NB4 (cell line): ENCODE measurements around the gene CNPY1.

ENCODE experiments used
- DNase-seq: peaks from one replicate; pipeline ENCODE4 v3.0.0; 2010; ENCODE audit warnings: low read depth
- H3K4me3 ChIP-seq: one replicate; pipeline ENCODE4 v1.5.1; 2011; ENCODE audit warnings: mild to moderate bottlenecking, low read depth, low read length, moderate library complexity
- MYC ChIP-seq: IDR thresholded peaks from 2 replicates; pipeline ENCODE4 v1.6.1; 2011; ENCODE audit warnings: low read depth, low read length
- POLR2A ChIP-seq: IDR thresholded peaks from 2 replicates; pipeline ENCODE4 v1.6.1; 2011; ENCODE audit warnings: mild to moderate bottlenecking; ENCODE audit not compliant: insufficient read length; ENCODE audit errors: extremely low read depth
- TF ChIP-seq, protein P1 (sequence below): IDR thresholded peaks from 2 replicates; pipeline ENCODE4 v1.6.1; 2011; ENCODE audit warnings: low read depth, low read length
- TF ChIP-seq, protein P2 (sequence below): IDR thresholded peaks from one replicate; pipeline ENCODE4 v1.5.1; 2012; ENCODE audit warnings: low read depth, low read length

Gene CNPY1

GRCh38 chr7:155557778-155558177 lies 11.4 kb upstream of the CNPY1 start:
- no peak overlapping the region for H3K4me3 ChIP-seq
- no peak for TF ChIP-seq MYC
- TF ChIP-seq POLR2A, result no peak
- TF ChIP-seq, protein P1, sequence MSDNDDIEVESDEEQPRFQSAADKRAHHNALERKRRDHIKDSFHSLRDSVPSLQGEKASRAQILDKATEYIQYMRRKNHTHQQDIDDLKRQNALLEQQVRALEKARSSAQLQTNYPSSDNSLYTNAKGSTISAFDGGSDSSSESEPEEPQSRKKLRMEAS, result no peak
- TF ChIP-seq, protein P2, sequence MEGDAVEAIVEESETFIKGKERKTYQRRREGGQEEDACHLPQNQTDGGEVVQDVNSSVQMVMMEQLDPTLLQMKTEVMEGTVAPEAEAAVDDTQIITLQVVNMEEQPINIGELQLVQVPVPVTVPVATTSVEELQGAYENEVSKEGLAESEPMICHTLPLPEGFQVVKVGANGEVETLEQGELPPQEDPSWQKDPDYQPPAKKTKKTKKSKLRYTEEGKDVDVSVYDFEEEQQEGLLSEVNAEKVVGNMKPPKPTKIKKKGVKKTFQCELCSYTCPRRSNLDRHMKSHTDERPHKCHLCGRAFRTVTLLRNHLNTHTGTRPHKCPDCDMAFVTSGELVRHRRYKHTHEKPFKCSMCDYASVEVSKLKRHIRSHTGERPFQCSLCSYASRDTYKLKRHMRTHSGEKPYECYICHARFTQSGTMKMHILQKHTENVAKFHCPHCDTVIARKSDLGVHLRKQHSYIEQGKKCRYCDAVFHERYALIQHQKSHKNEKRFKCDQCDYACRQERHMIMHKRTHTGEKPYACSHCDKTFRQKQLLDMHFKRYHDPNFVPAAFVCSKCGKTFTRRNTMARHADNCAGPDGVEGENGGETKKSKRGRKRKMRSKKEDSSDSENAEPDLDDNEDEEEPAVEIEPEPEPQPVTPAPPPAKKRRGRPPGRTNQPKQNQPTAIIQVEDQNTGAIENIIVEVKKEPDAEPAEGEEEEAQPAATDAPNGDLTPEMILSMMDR, result no peak
- DNase-seq, result no peak

DNA sequence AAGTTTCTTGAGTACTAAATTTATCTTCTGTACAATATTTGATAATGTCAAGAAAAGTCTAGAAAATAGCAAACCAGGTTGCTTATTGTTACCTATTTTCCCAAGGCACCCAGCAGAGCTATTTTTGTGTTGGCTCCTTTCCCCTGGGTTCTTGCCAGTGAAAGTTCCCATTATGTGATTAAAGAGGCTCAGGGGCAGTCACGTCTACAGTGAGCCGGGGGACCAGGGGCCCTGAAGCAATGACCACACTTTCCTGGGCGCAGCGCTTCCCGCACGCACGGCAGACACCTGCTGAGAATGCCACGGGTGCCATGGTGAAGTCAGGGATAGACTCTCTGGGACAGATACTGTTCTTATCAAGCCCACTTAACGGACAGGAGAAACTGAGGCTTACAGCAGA lies 10.4 kb upstream of the CNPY1 start:
- DNase-seq, result no peak
- H3K4me3 ChIP-seq, result no peak overlapping the region
- TF ChIP-seq, protein P2, result no peak
- TF ChIP-seq MYC (no peak), POLR2A (no peak)
- TF ChIP-seq, protein P1, result no peak

DNA sequence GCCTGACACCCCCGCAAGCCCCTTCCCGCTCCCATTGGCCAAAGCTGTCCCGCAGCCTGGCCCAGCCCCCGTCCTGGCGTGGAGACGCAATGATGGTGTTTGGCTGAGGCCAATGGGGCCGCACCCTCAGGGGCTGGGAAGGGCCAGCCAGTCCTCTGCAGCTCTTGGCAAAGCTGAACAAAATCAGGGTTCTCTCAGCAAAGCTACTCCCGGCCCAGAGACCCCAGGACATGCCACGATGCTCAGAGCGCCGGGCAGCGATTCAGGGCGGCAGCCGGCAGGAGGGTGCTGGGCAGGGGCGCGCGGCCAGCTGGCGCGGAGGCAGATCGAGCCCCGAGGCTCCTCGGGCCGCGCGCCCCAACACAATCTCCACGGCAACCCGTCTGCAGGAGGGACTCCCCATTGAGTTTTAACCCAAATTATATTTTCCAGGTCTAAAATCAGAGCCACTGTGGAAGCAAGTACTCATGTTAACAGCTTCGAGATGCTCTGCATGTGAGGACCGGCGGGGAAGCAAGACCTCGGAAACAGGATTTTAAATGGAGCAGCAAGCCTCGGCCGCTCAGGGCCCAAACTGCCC lies 8.8 kb upstream of the CNPY1 start:
- H3K4me3 ChIP-seq, result no peak overlapping the region
- no peak for DNase-seq
- no peak for TF ChIP-seq POLR2A

GRCh38 chr7:155553871-155554270 lies 7.5 kb upstream of the CNPY1 start:
- no peak for DNase-seq
- TF ChIP-seq MYC, result no peak

DNA sequence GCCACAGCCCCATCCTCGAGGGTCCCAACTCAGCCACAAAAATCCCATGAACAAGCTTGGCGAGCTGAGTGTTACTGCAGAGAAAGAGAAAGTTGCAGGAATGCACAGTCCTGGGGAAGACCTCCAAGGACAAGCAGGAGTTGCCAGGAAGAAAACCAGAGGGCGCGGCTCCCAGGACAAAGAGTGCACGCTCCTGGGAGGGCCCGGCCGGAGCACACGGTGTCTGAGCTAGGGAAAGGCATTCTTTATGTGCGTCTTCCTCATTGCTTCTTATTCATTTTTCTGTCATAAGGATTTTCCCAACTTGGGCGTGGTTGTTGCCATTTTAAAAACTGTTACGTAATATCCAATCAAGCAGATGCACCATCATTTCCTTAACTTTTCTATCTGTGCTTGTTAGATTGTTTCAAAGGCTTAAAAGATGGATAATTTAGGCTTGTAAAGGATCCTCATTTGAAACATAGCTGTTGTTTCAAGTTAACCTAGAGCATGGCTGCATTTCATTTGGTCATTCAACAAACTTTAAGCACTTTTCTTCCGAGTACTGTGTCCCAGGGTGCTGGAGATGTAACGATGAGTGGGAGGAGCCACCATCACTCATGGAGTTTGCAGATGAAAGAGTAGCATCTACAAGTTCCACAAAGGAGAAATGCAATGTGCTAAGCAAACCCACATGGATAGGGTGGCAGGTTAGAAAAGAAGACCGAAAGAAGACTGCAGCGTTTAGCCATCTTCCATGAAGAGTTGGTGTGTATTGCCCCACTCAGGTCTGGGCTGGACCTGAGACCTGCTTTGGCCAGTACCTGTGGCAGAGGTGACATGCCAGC lies 5.6 kb upstream of the CNPY1 start:
- no peak for DNase-seq
- TF ChIP-seq, protein P2, result no peak
- TF ChIP-seq, protein P1, result no peak
- no peak for TF ChIP-seq MYC
- TF ChIP-seq POLR2A, result no peak

More at GRCh38 chr7:155553871-155554270, 7.5 kb upstream of the CNPY1 start:
- no peak overlapping the region for H3K4me3 ChIP-seq

DNA sequence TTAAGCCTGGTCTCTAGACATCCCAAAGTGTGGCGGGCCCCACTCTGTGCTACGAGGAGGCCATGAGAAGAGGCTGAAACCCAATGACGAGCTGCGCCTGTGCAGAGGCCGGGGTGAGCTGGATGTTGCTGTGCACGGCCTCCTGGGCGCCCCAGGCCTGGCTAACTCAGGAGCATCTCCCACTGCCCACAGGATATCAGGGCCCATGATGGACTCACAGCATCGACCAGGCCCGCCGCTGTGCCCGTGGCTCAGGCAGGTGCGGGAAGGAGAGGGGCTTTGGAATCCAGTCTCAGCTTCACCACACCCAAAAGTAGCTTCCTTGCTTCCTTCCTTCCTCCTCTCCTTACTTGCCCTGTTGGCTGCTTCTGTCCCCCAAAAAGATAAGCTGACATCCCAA lies 4.6 kb upstream of the CNPY1 start:
- no peak overlapping the region for H3K4me3 ChIP-seq
- DNase-seq, result no peak
- no peak for TF ChIP-seq POLR2A

More for the DNA sequence above, 5.6 kb upstream of the CNPY1 start:
- no peak overlapping the region for H3K4me3 ChIP-seq

GRCh38 chr7:155549226-155549625 lies 2.9 kb upstream of the CNPY1 start:
- no peak overlapping the region for H3K4me3 ChIP-seq
- DNase-seq, result no peak
- TF ChIP-seq, protein P1, result no peak
- TF ChIP-seq POLR2A (no peak), MYC (no peak)
- TF ChIP-seq, protein P2, result no peak
